NCI-H2029 (cell line): ENCODE data around the gene RABEP1.
"Not testable (repeated sequence)": the region's sequence is repeated elsewhere in the genome, so short reads cannot be mapped to it uniquely, and the experiment has no call there.

ENCODE experiments used
- DNase-seq: peaks from one replicate; lab custom pipeline; 2025; lab: John Stamatoyannopoulos, UW

RABEP1 gene

GRCh38 chr17:5281814-5282641, at the start of gene RABEP1:
Gene RABEP1, plus strand, starts transcription at chr17:5282284. Its CDS starts 203 bp downstream, at chr17:5282487.
- peak; percentile 49 for DNase-seq

GRCh38 chr17:5233492-5233891, 48.6 kb upstream of the RABEP1 start:
- DNase-seq: not testable (repeated sequence)

GRCh38 chr17:5234645-5235576, 47.2 kb upstream of the RABEP1 start, which contains the start of gene SCIMP:
Gene SCIMP, minus strand, starts transcription at chr17:5234860. Its CDS starts 105 bp downstream, at chr17:5234755.
- DNase-seq: no peak

- DNase-seq: no peak
Observed at GRCh38 chr17:5236938-5237540, 45.0 kb upstream of the RABEP1 start.

GRCh38 chr17:5237541-5238016, 44.5 kb upstream of the RABEP1 start:
- peak; percentile 16 for DNase-seq

- DNase-seq: no peak
Observed at GRCh38 chr17:5238333-5238732, 43.8 kb upstream of the RABEP1 start.

GRCh38 chr17:5239769-5240168, 42.3 kb upstream of the RABEP1 start:
- not testable (repeated sequence) for DNase-seq

- DNase-seq: no peak
Observed at GRCh38 chr17:5241861-5242671, 40.0 kb upstream of the RABEP1 start.

GRCh38 chr17:5247621-5248020, 34.5 kb upstream of the RABEP1 start:
- DNase-seq: no peak

GRCh38 chr17:5248821-5249479, 33.1 kb upstream of the RABEP1 start:
- no peak for DNase-seq

- DNase-seq: peak; percentile 36
Observed at GRCh38 chr17:5249615-5250014, 32.5 kb upstream of the RABEP1 start.

GRCh38 chr17:5254414-5254813, 27.7 kb upstream of the RABEP1 start:
- no peak for DNase-seq

GRCh38 chr17:5254903-5255521, 27.1 kb upstream of the RABEP1 start:
- DNase-seq: no peak

- DNase-seq: no peak
Observed at GRCh38 chr17:5257124-5257523, 25.0 kb upstream of the RABEP1 start.

- DNase-seq: no peak
Observed at GRCh38 chr17:5260542-5260941, 21.5 kb upstream of the RABEP1 start.

GRCh38 chr17:5262416-5262991, 19.6 kb upstream of the RABEP1 start:
- DNase-seq: no peak

- DNase-seq: no peak
Observed at GRCh38 chr17:5263441-5263840, 18.6 kb upstream of the RABEP1 start.

GRCh38 chr17:5264893-5265292, 17.2 kb upstream of the RABEP1 start:
- no peak for DNase-seq

- DNase-seq: no peak
Observed at GRCh38 chr17:5269241-5269960, 12.7 kb upstream of the RABEP1 start.
